MM.1S (cell line): ENCODE results near the gene YTHDF1.

ENCODE experiments used
- CTCF ChIP-seq: fragments of 300-600 bp; sonication (generic); IDR thresholded peaks from 2 replicates; pipeline ENCODE4 v1.5.1; 2016; ENCODE audit warnings: antibody characterized with exemption, low read length, mixed read lengths
- EZH2 ChIP-seq: fragments of 300-600 bp; sonication (generic); optimal IDR thresholded peaks from 2 replicates; pipeline ENCODE3; 2017; ENCODE audit warnings: low read depth, mild to moderate bottlenecking, antibody characterized with exemption, low read length, mixed read lengths
- EZH2phosphoT487 ChIP-seq: fragments of 300-600 bp; sonication (generic); IDR thresholded peaks from 2 replicates; pipeline ENCODE4 v1.6.1; 2018; ENCODE audit warnings: antibody characterized with exemption, low read length

GRCh38 chr20:63243604-63244247 is 27.8 kb upstream of the YTHDF1 start:
- no peak for TF ChIP-seq CTCF
- TF ChIP-seq EZH2 = no peak
- no peak for TF ChIP-seq EZH2phosphoT487
